ENCODE results near the gene ENOX1.

ENOX1 gene

DNA sequence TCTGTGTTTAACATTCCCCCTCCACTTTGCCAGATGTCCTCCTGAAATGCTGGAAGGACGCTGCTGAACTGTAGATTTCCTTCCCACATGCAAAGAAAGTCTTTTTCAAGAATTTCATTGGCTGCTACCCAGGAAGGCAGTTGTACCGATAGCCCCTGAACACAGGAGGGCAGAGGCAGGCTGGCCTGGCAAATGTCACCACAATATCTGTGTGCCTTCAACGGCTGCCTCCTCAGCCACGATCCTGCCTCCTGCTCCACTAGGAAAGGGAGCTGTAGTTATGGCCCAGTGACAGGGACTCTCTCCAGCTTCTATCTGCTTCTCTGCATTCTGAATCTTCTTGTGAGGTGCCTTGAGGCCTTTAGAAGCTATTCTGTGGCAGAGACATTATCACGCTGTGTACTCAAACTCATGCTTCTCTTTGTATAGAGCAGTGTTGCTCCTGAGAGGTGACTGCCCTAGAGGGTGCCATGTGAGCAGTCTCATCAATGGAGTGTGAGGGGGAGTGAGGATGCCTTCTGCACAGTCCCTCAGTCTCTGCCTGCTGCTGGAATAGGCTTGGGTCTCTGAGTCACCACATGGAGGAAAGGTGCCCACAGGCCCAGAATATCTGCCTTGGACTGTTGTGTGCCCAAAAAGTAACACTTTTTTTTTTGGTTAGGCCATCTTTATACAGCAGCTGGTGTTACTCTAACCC, 483.6 kb downstream of the ENOX1 start:
- peak; percentile 86 for DNase-seq

DNA sequence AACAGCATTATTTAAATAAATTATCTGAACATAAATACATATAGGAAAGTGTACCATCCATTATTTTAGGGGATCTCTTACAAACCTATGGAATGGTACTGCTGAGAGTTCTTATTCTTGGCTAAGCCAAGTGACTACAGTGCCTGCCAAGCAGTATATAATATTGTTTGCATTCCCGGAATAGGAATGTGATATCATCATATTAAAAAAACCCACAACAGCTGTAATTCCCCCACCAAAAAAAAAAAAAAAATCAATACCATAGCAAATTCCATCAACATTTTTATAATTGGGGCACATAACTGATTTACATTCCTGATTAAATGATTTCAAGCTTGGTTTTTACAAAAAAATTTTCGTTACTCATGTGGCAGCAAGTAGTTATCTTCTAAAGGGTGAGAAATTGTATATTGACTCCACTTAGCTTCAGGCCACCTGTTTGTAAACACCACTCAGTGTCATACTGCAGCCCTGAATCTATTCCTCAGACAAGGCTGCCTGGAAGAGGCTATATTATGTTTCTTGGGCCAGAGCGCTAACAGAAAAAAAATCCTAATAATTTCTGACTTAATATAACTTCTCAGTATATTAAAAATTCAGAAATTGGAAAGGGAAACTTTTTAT, 485.3 kb downstream of the ENOX1 start:
- DNase-seq, result peak; percentile 12

DNA sequence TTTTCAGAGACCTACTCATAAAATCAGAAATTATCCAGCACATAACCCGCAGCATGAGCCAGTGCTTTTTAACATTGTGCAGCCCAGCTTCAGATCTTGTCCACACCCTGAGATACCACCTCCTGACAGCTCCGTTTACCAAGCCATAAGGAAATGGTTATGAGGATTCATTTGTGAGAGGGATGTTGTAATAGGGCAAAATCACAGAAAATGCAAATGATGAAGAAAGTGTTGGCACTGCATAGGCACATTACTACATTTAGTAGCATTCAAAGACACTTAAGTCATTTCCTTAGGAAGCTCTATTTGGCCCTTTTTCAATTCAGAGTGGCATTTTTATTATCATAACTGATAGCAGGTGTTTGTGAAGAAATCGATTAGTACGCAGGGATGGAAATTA, 485.9 kb downstream of the ENOX1 start:
- DNase-seq, result peak; percentile 43

DNA sequence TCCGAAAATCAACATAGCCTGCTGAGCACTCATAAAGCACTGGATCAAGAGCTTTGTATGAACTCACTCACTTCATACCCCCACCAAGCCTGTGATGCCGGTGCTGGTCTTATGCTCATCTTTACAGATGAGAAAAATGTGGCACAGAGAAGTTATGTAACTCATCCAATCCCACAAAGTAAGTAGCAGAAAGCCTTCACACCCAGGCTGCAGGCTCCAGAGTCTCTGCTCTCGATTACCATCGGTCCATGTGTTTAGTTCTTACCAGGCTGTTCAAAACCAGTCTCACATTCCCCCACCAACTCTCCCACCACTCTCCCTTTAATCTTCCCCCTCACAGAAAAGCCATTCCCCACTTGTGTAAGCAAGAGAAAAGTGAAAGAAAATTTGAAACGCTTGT, 487.4 kb downstream of the ENOX1 start:
- DNase-seq, result peak; percentile 45

DNA sequence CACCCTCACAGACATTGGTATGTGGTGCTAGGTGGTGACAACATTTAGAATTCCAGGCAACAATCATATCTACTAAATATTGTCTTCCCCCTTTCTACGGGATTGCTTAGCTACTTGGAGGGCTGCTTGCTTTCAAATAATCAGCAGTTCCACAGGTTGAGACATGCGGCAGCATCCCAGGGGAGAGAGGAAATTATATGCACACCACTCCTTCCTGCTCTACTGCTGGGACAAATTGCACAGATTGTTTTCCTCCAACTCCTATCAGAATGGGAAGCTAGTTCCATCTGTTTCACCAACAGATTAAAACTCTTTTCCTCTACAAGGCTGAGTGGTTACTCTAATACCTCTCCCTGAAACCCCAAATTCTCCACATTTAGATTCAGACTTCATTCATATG, 488.0 kb downstream of the ENOX1 start:
- DNase-seq, result peak; percentile 92

DNA sequence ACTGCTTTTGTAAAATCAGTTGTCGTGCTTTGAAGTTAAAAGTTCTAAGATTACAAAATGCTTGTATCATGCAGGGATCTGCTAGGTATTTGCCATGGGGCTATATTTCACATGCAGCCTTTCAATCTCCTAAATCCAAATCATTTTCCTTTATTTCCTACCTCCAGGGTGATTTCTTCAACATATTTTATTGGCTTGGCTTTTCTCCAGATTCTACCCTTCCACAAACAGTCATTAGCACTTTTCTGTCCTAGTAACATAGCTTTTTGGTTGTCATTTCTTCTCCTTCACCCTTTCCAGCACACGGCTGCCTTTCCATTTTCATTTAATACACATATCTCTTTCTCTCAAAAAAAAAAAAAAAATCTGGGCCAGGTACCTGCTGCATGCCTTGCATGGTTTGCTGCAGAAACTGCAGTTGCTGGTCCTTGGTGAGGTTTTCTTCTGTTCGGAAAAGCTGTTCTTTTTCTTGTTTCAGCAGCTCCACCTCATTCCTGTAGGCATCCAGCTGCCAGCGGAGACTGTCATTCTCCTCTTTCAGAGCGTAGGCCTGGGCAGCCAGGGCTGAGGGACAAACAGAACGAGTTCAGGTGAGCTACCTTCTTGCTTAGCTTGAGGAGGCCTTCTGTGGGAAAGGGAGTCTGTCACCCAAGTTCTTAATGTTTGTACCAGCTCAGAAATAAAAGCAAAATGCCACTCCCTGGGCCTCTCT, 488.6 kb downstream of the ENOX1 start:
- peak; percentile 79 for DNase-seq

DNA sequence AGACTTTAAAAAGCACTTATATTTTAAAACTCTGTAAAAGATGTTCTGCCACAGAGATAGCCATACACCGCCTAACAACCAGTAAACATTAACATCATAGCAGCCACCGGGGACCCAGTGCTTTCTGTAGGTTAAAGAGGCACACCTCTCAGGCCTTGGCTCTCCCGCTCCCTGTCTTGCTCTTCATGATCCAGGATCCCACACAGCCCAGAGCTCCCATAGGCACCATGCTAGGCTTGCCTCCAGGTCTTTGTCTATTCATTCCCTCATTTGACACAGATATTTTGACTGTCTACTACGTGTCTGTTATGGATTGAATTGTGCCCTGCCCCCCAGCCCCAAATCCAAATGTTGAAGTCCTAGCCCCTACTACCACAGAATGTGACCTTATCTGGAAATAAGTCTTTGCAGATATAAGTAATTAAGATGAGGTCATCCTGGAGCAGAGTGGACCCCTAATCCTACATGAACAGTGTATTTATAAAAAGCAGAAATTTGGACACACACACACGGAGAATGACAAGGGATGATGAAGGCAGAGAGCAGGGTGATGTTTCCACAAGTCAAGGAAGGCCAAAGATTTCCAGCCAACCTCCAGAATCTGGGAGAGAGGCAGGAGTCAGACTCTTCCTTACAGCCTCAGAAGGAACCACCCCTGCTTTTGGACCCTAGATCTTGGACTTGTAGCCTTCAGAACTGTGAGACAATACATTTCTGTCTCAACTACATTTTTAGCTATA, 490.8 kb downstream of the ENOX1 start:
- DNase-seq, result peak; percentile 25

DNA sequence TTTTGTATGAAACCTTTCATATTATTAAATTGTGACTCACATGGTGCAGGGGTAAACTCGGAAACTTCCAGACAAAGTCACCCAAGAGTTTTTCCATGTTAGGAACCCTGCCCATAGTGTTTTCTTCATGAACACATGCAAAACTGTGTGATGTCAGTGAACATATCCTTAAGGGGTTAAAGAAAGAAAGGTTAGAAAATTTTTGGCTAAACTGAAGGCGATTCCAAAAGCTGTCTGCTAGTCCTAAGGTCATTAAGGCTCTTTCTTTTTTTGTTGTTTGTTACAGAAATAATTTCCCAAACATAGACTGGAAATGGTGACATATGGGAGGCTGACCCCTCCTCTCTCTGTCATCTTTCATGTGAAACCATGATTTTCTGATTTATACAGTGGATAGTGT, 491.5 kb downstream of the ENOX1 start:
- DNase-seq, result no peak

DNA sequence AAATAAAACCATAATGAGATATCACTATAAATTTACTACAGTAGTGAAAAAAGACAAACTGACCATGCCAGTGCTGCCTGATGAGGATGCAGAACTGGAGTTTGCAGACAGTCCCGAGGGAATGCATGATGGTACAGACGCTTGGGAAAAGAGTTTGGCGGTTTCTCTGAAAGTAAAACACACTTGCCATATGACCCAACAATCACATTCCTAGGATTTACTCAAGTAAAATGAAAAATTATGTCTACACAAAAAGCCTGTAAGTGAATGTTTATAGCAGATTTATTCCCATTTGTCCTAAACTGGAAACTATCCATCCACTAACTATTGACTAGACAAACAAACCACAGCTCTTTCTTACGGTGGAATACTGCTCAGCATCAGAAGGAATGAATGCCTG, 492.4 kb downstream of the ENOX1 start:
- DNase-seq, result peak; percentile 62

DNA sequence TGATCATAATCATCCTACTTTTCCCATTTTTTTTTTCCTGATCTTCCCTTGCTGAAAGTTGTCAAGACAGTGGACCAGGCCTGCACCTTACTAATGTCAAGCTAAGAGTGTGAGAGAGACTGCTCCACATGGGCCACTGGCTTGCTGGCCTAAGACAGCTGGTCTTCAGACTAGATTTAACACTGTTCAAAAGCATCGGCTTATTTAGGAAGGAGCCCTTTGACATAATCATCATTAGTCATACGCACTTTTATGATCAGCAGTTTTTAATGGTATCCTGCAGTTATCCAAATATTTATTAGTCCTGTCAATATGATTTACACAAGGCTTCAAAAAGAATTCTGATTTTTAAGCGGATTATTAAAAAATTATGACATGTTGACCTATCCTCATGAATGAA, 492.8 kb downstream of the ENOX1 start:
- DNase-seq, result peak; percentile 70

DNA sequence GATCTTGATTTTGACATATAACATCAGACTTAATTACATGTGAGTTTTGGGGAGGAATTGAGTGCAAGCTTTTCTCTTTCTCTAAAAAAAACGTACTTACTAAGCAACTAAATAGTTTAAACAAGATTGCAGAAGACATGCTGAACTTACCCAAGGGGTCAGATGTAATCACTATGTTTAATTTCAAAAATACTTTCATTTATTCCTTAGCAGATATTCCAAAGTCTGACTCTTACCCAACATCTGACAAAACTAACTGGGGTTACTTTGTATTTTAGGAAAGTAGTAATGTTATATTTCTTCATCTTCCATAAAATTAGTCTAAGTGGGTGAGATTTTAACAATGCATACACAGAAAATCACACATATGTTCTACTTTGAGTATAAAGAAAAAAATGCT, 493.2 kb downstream of the ENOX1 start:
- no peak for DNase-seq

DNA sequence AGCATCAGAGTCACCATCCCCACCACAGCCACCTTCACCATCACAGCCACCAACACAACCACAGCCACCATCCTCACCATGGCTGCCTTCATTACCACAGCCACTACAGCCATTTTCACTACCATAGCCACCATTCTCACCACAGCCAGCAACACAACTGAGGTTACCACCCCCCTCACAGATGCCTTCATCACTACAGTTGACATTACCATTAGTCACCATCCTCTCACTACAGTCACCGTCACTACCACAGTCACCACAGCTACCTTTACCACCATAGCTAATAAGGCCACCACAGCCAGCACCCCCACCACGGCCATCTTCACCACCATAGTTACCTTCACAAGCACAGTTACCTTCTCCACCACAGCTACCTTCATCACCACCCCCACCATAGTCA, 493.8 kb downstream of the ENOX1 start:
- no peak for DNase-seq

DNA sequence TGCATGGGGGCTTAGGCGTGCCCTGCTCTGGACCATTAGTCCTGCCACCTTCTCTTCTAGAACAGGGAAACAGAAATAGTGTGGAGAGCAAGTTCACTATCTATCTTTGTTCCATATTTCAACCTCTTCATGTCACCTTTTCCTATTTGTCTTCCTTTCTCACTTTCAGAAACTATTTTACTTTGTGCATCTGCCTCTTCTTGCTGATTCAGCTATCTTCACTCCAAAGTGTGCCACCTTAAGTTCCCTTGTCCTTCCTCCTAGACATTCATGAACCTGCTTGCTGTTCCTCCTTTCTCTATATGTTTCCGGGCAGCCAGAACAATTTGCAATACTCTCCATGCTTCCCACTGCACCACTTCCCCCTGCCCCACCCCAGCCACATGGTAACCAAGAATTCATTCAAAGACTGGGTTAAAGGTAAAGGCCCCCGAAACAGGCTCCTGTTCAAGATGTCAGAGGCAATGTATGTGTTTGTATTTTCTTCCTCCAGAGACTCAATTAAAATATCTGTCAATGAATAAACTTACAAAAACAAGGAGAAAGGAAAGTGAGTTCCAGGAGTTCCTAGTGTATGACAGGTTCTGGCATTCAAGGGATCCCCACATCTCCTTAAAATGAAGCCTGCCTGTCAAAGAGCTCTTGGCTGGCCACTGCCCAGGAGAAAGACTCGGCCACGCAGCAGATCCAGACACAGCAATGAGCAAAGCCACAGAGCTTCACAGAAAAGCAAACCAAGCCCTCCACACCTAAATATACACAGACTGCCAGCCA, 495.3 kb downstream of the ENOX1 start:
- DNase-seq, result no peak

DNA sequence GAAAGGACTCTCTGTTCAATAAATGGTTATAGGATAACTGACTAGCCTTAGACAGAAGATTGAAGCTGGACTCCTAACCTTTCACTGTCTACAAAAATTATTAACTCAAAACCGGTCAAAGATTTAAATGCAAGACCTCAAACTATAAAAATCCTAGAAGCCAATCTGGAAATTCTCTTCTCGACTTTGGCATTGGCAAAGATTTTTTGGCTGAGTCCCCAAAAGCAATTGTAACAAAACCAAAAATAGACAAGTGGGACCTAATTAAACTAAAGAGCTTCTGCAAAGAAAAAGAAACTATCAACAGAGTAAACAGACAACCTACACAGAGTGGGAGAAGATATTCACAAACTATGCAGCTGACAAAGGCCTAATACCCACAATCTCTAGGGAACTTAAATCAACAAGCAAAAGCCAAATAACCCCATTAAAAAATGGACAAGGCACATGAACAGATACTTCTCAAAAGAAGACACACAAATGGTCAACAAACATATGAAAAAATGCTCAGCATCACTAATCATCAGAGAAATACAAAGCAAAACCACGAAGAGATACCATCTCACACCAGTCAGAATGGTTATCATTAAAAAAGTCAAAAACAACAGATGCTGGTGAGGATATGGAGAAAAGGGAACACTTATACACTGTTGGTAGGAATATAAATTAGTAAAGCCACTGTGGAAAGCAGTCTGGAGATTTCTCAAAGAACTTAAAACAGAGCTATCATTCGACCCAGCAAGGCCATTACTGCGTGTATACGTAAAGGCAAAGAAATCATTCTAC, 497.1 kb downstream of the ENOX1 start:
- peak; percentile 64 for DNase-seq

DNA sequence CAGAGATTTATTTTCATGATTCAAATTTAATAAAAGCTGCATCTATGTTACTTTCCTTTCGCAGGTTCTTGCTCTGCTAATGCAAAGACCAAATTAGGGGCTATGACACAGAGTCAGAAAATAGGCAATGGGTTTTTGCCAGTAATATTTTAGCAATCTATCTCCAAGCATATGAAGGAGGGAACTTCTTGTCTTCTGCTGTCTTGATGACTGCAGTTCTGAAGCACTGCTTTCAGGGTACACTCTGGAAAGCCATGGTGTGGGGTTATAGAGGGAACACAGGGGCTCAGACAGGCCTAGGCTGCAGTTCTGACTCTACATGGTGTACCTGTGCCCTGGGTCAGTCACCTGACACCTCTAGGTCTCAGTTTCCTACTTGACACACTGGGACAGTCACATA, 500.0 kb downstream of the ENOX1 start:
- no peak for DNase-seq

DNA sequence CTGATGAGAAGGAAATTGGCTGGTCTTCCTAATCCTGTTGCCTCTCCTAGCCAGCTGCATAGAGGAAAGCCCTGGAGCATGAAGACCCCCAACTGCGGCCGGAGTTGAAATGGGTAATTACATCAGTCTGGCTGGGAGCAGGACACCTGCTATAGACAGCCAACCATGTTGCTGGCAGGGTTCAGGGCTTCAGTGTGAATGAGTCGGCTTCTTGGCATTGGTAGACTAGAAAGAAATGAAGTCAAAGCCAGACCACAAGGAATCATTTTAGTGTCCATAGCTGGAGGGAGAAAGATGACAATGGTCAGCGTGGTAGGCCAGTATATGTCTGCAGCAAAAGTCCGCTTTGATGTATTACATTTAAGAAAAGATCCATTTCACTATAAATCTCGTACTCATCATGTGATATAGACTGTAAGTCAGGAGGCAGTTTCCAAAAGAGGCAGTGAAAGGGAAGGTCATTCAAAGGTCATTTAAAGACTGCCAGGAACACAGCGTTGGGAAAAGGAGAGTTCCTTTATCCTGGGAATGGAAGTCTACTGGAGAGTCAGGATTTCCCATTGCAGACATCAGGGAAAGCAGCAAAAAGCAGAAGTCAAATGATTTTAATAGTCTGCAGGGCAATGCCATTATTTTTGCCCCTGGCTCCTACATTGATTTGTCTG, 500.7 kb downstream of the ENOX1 start:
- DNase-seq, result peak; percentile 96

DNA sequence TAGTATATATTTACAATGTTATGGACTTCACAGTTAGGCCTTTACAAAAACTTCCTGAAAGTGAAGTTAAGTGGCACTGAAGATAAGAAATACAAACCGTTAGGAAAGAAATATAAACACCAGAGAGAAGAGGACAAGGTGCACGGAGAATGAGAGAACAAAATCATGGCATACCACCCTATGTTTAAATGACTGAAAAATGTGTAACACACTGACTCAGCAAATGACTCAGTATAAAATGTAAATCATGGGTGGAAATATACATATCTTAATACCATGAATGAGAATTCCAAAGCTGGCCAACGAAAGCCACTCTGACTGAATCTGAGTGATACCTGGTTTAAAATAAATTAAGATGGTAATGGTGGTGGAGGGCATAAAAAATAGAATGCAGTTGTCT, 502.6 kb downstream of the ENOX1 start:
- DNase-seq, result no peak

DNA sequence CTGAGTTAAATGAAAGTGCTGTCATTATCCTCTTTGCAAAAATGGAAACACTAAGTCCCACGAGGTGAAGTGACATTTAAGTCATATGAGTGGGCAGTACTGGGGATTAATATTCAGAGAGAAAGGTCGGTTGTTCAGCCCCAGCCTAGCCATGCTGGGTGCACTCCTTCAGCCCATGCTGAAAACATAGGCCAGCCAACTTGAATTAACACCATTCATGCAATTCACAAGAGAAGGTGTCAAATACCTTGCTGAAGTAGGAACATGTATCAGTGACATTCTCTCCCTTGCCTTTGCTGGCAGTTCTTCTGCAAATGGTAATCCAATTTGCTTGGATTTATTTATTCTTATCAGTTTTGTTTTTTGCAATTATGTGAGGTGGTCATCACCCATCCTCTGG, 507.1 kb downstream of the ENOX1 start:
- no peak for DNase-seq

DNA sequence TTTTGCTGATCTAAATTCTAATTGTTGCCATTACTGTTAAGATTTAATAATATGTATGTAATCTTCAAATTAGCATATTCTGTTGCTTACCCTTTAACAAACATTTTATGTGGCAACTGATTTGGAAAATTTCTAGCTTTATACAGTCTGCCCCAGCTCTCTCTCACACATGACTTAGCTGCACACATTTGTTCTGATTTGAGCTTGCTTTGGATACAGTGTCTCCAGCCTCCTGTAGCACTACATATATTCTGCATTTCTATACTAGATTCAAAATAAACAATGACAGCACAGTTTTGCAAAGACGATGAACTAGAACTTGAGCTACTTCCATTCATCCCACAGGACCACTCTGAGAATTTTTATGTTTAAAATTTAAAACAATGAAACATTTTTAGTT, 508.6 kb downstream of the ENOX1 start:
- DNase-seq, result peak; percentile 2

DNA sequence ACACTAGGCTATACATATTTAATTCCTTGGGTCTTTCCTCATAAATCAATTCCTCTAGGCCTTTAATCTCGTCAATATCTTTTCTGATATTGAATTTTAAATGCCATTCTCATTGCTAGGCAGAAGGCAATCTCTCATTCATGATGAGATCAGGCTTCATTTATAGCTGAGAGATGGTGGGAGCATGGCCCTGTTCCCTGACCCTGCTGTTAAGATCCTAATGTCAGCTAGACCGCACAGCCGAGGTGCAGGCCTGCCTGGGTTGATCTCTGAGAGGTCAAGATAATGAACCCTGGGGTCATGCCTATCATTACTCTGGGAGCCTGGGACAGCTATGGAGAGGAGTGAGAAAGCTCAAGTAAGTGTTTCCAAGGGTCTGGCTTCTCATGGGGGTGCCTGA, 509.6 kb downstream of the ENOX1 start:
- DNase-seq, result no peak

DNA sequence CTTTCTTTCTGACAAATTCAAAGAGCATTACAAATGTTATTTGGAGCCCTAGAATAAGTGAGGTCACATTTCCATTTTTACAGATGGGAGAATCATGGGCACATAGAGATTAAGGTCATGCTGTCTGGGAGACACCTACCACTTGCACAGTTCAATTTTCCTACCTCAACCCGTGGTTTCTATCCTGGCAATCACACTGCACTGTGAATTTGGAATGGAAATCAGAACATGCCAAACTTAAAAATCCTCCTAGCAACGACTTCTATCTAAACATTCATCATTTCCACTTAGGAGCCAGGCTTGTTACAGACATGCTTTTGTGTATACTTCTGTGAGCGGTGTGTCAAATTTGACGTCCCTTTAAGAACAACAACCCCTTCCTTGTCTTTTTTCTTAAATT, 511.9 kb downstream of the ENOX1 start:
- DNase-seq, result no peak
